OCI-LY1 (cell line): ENCODE results near the gene PRSS8.

Experiments used
- H2AFZ ChIP-seq: fragments of 200-600 bp; sonication (generic), shearing (Covaris generic); 2 replicates; pipeline ENCODE4 v1.6.0; 2014; ENCODE audit warnings: antibody characterized with exemption, mild to moderate bottlenecking, low read length
- H3F3A ChIP-seq: fragments of 200-600 bp; sonication (generic), shearing (Covaris generic); 2 replicates; pipeline ENCODE4 v1.6.0; 2014; ENCODE audit warnings: mild to moderate bottlenecking, antibody characterized with exemption, low read length, moderate library complexity; ENCODE audit not compliant: insufficient read depth
- H3K27ac ChIP-seq: fragments of 200-600 bp; sonication (generic); 2 replicates; pipeline ENCODE4 v1.5.1; 2014; ENCODE audit warnings: low read length, mixed run types, mild to moderate bottlenecking, low read depth; ENCODE audit not compliant: poor library complexity, severe bottlenecking
- H3K27me3 ChIP-seq: fragments of 200-600 bp; sonication (generic); 2 replicates; pipeline ENCODE4 v1.6.0; 2014; ENCODE audit warnings: antibody characterized with exemption, mild to moderate bottlenecking, low read length, moderate library complexity; ENCODE audit not compliant: insufficient read depth
- H3K36me3 ChIP-seq: fragments of 200-600 bp; sonication (generic); 2 replicates; pipeline ENCODE4 v1.6.1; 2014; ENCODE audit warnings: mild to moderate bottlenecking, antibody characterized with exemption, low read length, moderate library complexity, mixed read lengths; ENCODE audit not compliant: insufficient read depth
- H3K4me1 ChIP-seq: fragments of 200-600 bp; sonication (generic); 2 replicates; pipeline ENCODE4 v1.5.1; 2014; ENCODE audit warnings: mild to moderate bottlenecking, low read length, moderate library complexity; ENCODE audit not compliant: insufficient read depth, severe bottlenecking
- H3K4me2 ChIP-seq: fragments of 200-600 bp; sonication (generic), shearing (Covaris generic); 2 replicates; pipeline ENCODE4 v1.6.1; 2014; ENCODE audit warnings: low read length
- H3K4me3 ChIP-seq: fragments of 200-600 bp; sonication (generic); 2 replicates; pipeline ENCODE4 v1.5.1; 2014; ENCODE audit warnings: low read length, low read depth, mild to moderate bottlenecking, mixed read lengths; ENCODE audit not compliant: poor library complexity, severe bottlenecking
- H3K79me2 ChIP-seq: fragments of 200-600 bp; shearing (Covaris generic); 2 replicates; pipeline ENCODE4 v1.6.1; 2016; ENCODE audit warnings: mixed run types, low read length, mixed read lengths; ENCODE audit not compliant: insufficient read depth
- H3K9ac ChIP-seq: fragments of 200-600 bp; sonication (generic), shearing (Covaris generic); 2 replicates; pipeline ENCODE4 v1.6.1; 2014; ENCODE audit warnings: mild to moderate bottlenecking, low read length, mixed read lengths
- H3K9me2 ChIP-seq: fragments of 200-600 bp; sonication (generic), shearing (Covaris generic); 2 replicates; pipeline ENCODE4 v1.6.1; 2014; ENCODE audit warnings: low read depth, mild to moderate bottlenecking, low read length, mixed read lengths
- H3K9me3 ChIP-seq: fragments of 200-600 bp; shearing (Covaris generic); 2 replicates; pipeline ENCODE4 v1.6.1; 2014; ENCODE audit warnings: low read length, mixed read lengths
- H4K20me1 ChIP-seq: fragments of 200-600 bp; sonication (generic), shearing (Covaris generic); 2 replicates; pipeline ENCODE4 v1.6.0; 2016; ENCODE audit warnings: mild to moderate bottlenecking, low read length; ENCODE audit not compliant: insufficient read depth
- CTCF ChIP-seq: fragments of 200-600 bp; sonication (generic), shearing (Covaris generic); IDR thresholded peaks from 2 replicates; pipeline ENCODE4 v1.5.1; 2017; ENCODE audit warnings: mild to moderate bottlenecking, antibody characterized with exemption, low read length, moderate library complexity, mixed read lengths
- EZH2 ChIP-seq: fragments of 200-600 bp; sonication (generic), shearing (Covaris generic); IDR thresholded peaks from 2 replicates; pipeline ENCODE4 v1.8.0; 2017; ENCODE audit warnings: borderline replicate concordance, mixed run types, mild to moderate bottlenecking, antibody characterized with exemption, low read length, moderate library complexity, mixed read lengths

Gene PRSS8

GRCh38 chr16:31094424-31095120 lies 41.0 kb downstream of the PRSS8 start, which contains the start of gene VKORC1:
TSS of gene VKORC1 (minus strand) at chr16:31094797. CDS start at chr16:31094729, 68 bp downstream.
- Histone ChIP-seq H2AFZ (peak within 1 kb of the TSS; percentile 84; the same call in 1 of the 2 replicates), H3K4me2 (peak within 1 kb of the TSS; percentile 81), H3K9me2 (no peaks in the 10 kb centered on the region), H3K9me3 (no peaks in the 10 kb centered on the region), H3K4me3 (peak within 1 kb of the TSS; percentile 86), H3K79me2 (no peaks in the 10 kb centered on the region), H3K27ac (peak within 1 kb of the TSS; percentile 67), H3K4me1 (peaks cover 16% of the 10 kb centered on the region), H3F3A (no peaks in the 10 kb centered on the region), H3K36me3 (peaks cover 16% of the 10 kb centered on the region; the same call in 1 of the 2 replicates), H4K20me1 (no peaks in the 10 kb centered on the region), H3K27me3 (no peaks in the 10 kb centered on the region), H3K9ac (peak within 1 kb of the TSS; percentile 86)
- TF ChIP-seq CTCF (no peak), EZH2 (no peak)

GRCh38 chr16:31094088-31094423 lies 41.5 kb downstream of the PRSS8 start:
- H4K20me1 ChIP-seq = no peaks in the 10 kb centered on the region
- H3K9me3 ChIP-seq = no peaks in the 10 kb centered on the region
- H3K9ac ChIP-seq = peak overlapping the region; percentile 86
- no peaks in the 10 kb centered on the region for H3K9me2 ChIP-seq
- H3K27me3 ChIP-seq = no peaks in the 10 kb centered on the region
- TF ChIP-seq EZH2 (no peak), CTCF (no peak)
- H2AFZ ChIP-seq = no peak overlapping the region
- H3K36me3 ChIP-seq = peaks cover 16% of the 10 kb centered on the region; the same call in 1 of the 2 replicates
- H3F3A ChIP-seq = no peaks in the 10 kb centered on the region
- H3K4me1 ChIP-seq = peaks cover 16% of the 10 kb centered on the region
- H3K4me2 ChIP-seq = peak overlapping the region; percentile 81
- no peaks in the 10 kb centered on the region for H3K79me2 ChIP-seq
- H3K4me3 ChIP-seq = peak overlapping the region; percentile 86
- peak overlapping the region; percentile 67 for H3K27ac ChIP-seq

GRCh38 chr16:31093132-31093703 lies 42.3 kb downstream of the PRSS8 start:
- Histone ChIP-seq H4K20me1 (no peaks in the 10 kb centered on the region), H3K79me2 (no peaks in the 10 kb centered on the region), H3K36me3 (peaks cover 16% of the 10 kb centered on the region; the same call in 1 of the 2 replicates), H3K4me1 (peaks cover 16% of the 10 kb centered on the region), H3K4me3 (peak overlapping the region; percentile 86), H2AFZ (no peak overlapping the region), H3K9ac (peak overlapping the region; percentile 86), H3F3A (no peaks in the 10 kb centered on the region), H3K4me2 (peak overlapping the region; percentile 81), H3K27ac (peak overlapping the region; percentile 67), H3K9me3 (no peaks in the 10 kb centered on the region), H3K27me3 (no peaks in the 10 kb centered on the region), H3K9me2 (no peaks in the 10 kb centered on the region)
- TF ChIP-seq CTCF (no peak), EZH2 (no peak)
